Motor neuron (in vitro differentiated cells): ENCODE results near the gene UXT. TPM values are rescaled to one million over a fixed set of nuclear protein-coding genes. Genes with fewer than 3 reads are reported as not detected.
"Not testable (repeated sequence)": the region's sequence is repeated elsewhere in the genome, so short reads cannot be mapped to it uniquely, and the experiment has no call there.

Source experiments
- ATAC-seq, 8 experiments: fragments of 200-7000 bp; cut with Tn5 transposase; replicated peaks in 6 of 8; 2 replicates each; pipeline ENCODE4 v1.8.0; 2021; ENCODE audit warnings: mild to moderate bottlenecking in 8 of 8, moderate library complexity in 8 of 8
- H3K27ac ChIP-seq, 2 donors: fragments of 250-450 bp; sonication (Bioruptor Pico); 2 replicates each; pipeline ENCODE4 v1.9.0; 2021; ENCODE audit warnings: antibody characterized with exemption in 2 of 2, mild to moderate bottlenecking in 2 of 2, moderate library complexity in 1 of 2
- H3K4me1 ChIP-seq, 2 donors: fragments of 250-450 bp; sonication (Bioruptor Pico); replicated peaks in 1 of 2; 2 replicates each; pipeline ENCODE4 v1.6.1; 2021; ENCODE audit warnings: antibody characterized with exemption in 2 of 2, mild to moderate bottlenecking in 2 of 2, moderate library complexity in 1 of 2
- H3K4me3 ChIP-seq, 5 donors: fragments of 250-450 bp; sonication (Bioruptor Pico); 2 replicates each; pipeline ENCODE4 v1.9.0; 2021; ENCODE audit warnings: antibody characterized with exemption in 5 of 5, mild to moderate bottlenecking in 5 of 5, moderate library complexity in 4 of 5
- WGBS, 10 experiments: fragments of 450-650 bp; shearing (Covaris generic); methylation state at CpG; one replicate each; pipeline ENCODE4 v1.0.0; 2022; 5-methylcytosine and 5-hydroxymethylcytosine counted together
- in situ Hi-C, 9 experiments: fragments of 400-800 bp; cut with MboI; loops; one replicate each; pipeline ENCODE4 v1.15.0; 2021; ENCODE audit warnings: low sequenced_read_pairs in 9 of 9, low pct_unique_long_range_greater_than_20kb in 2 of 9; ENCODE audit not compliant: unreplicated experiment in 9 of 9
- total RNA-seq, 8 experiments: library from RNA; unstranded; fragments of 300-600 nt; gene quantifications; 2 replicates each; pipeline versions ENCODE4 v1.2.3 to v1.2.4, GENCODE V29; 2022

Gene UXT
- total RNA-seq, 8 experiments from 2014 or later = 82.2 to 184 (median 153) TPM

GRCh38 chrX:47603125-47603524 is 55.9 kb downstream of the UXT start:
- ATAC-seq, H3K4me3 ChIP-seq, in situ Hi-C loops, H3K27ac ChIP-seq, H3K4me1 ChIP-seq: not testable (repeated sequence)
- WGBS, 10 experiments = 39 to 90% (median 80%) methylated on average over 2 to 4 of the region's 4 CpGs; no CpG with 5 or more reads in 6 of the 10 experiments

Other genes with a start within 250 kb of the UXT start
- 1 to 10 TPM; 3.7 to 9.8 (median 5.7) TPM for gene ZNF41, start 176.0 kb downstream of the UXT start, total RNA-seq
- gene ARAF, start 98.0 kb downstream of the UXT start, total RNA-seq = 10 to 100 TPM in 7 of 8 experiments, 1 to 10 TPM in 1; 9.8 to 44.9 (median 25.4) TPM
- 1,000 to 10,000 TPM in 1 of 8 experiments, 100 to 1,000 TPM in 3, 10 to 100 TPM in 4; 27.2 to 9,569 (median 190) TPM for gene TIMP1, start 76.7 kb downstream of the UXT start, total RNA-seq
- gene SYN1, start 39.3 kb downstream of the UXT start, total RNA-seq = 10 to 100 TPM in 2 of 8 experiments, 1 to 10 TPM in 5, under 1 TPM in 1; 0.73 to 15.5 (median 6.1) TPM
- 1 to 10 TPM in 2 of 8 experiments, under 1 TPM in 6; 0.54 to 1.8 (median 0.65) TPM for gene CFP, start 29.2 kb downstream of the UXT start, total RNA-seq
- gene ELK1, start 8.6 kb downstream of the UXT start, total RNA-seq = 10 to 100 TPM; 11.5 to 43.7 (median 19.7) TPM
- gene ZNF81, start 177.7 kb upstream of the UXT start, total RNA-seq = 10 to 100 TPM in 4 of 8 experiments, 1 to 10 TPM in 4; 8.2 to 12.1 (median 9.7) TPM